ENCODE results near the gene FOXK2.

Gene FOXK2

GRCh38 chr17:82653651-82654528 lies 134.4 kb downstream of the FOXK2 start:
- H3K4me3 Mint-ChIP-seq: no peak overlapping the region
- no peak overlapping the region for H3K27ac Mint-ChIP-seq
- H3K36me3 Mint-ChIP-seq: peaks cover 8% of the 10 kb centered on the region
- H3K9me3 Mint-ChIP-seq: no peaks in the 10 kb centered on the region
- H3K4me1 Mint-ChIP-seq: peaks cover 15% of the 10 kb centered on the region
- ATAC-seq (no peak), DNase-seq (ENCODE audit: low spot score in 2 of 2) (no peak)
